Activated naive CD8-positive, alpha-beta T cell treated with anti-CD3 and anti-CD28 coated beads, Interleukin-2, amount 10 ng/mL, durations not matched to agents 7 days and 5 days (primary cell): ENCODE results near the gene EDN2. TPM values are rescaled to one million over a fixed set of nuclear protein-coding genes. Genes with fewer than 3 reads are reported as not detected.

Source experiments
- ATAC-seq: fragments of 150-1000 bp; cut with Tn5 transposase; one replicate; pipeline ENCODE4 v1.10.0; 2021; ENCODE audit warnings: low read depth, moderate library complexity
- POLR2A ChIA-PET: fragments of 350-600 bp; sonication (Branson Sonifier 250); formaldehyde crosslinking; loops from one replicate; lab custom pipeline; 2021; ENCODE audit warnings: antibody characterized with exemption; lab: Charles Lee
- DNase-seq: peaks from one replicate; pipeline ENCODE4 v3.0.0; 2021
- H3K27ac Mint-ChIP-seq: one replicate; pipeline ENCODE4 v1.8.0; 2022; ENCODE audit warnings: mild to moderate bottlenecking, mixed read lengths
- H3K27me3 Mint-ChIP-seq: one replicate; pipeline ENCODE4 v1.8.0; 2022; ENCODE audit warnings: mild to moderate bottlenecking, moderate library complexity, mixed read lengths
- H3K36me3 Mint-ChIP-seq: one replicate; pipeline ENCODE4 v1.8.0; 2021; ENCODE audit warnings: mild to moderate bottlenecking, mixed read lengths
- H3K4me1 Mint-ChIP-seq: one replicate; pipeline ENCODE4 v1.8.0; 2021; ENCODE audit warnings: mixed read lengths
- H3K4me3 Mint-ChIP-seq: one replicate; pipeline ENCODE4 v1.8.0; 2022; ENCODE audit warnings: mild to moderate bottlenecking, moderate library complexity, mixed read lengths
- H3K9me3 Mint-ChIP-seq: one replicate; pipeline ENCODE4 v1.8.0; 2021; ENCODE audit warnings: mixed read lengths
- total RNA-seq, 2 experiments: library from RNA; stranded (reverse); gene quantifications; one replicate each; pipeline ENCODE4 v1.2.3, GENCODE V29; 2021

The EDN2 gene
- total RNA-seq, 2 experiments from 2014 or later: not detected

DNA sequence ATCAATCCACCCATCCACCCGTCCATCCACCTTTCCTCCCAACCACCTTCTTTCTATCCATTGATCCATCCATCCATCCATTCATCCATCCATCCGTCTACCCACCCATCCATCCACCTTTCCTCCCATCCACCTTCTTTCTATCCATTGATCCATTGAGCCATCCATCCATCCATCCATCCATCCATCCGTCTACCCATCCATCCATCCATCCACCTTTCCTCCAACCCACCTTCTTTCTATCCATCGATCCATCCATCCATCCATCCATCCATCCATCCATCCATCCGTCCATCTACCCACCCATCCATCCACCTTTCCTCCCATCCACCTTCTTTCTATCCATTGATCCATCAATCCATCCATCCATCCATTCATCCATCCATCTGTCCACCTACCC, 5.1 kb upstream of the EDN2 start:
- H3K27ac Mint-ChIP-seq: no peak overlapping the region
- H3K4me3 Mint-ChIP-seq: no peak overlapping the region
- DNase-seq (no peak), ATAC-seq (no peak)
- peaks cover 19% of the 10 kb centered on the region for H3K27me3 Mint-ChIP-seq
- no peaks in the 10 kb centered on the region for H3K36me3 Mint-ChIP-seq
- peaks cover 3% of the 10 kb centered on the region for H3K4me1 Mint-ChIP-seq
- POLR2A ChIA-PET: no interaction called here
- H3K9me3 Mint-ChIP-seq: no peaks in the 10 kb centered on the region

DNA sequence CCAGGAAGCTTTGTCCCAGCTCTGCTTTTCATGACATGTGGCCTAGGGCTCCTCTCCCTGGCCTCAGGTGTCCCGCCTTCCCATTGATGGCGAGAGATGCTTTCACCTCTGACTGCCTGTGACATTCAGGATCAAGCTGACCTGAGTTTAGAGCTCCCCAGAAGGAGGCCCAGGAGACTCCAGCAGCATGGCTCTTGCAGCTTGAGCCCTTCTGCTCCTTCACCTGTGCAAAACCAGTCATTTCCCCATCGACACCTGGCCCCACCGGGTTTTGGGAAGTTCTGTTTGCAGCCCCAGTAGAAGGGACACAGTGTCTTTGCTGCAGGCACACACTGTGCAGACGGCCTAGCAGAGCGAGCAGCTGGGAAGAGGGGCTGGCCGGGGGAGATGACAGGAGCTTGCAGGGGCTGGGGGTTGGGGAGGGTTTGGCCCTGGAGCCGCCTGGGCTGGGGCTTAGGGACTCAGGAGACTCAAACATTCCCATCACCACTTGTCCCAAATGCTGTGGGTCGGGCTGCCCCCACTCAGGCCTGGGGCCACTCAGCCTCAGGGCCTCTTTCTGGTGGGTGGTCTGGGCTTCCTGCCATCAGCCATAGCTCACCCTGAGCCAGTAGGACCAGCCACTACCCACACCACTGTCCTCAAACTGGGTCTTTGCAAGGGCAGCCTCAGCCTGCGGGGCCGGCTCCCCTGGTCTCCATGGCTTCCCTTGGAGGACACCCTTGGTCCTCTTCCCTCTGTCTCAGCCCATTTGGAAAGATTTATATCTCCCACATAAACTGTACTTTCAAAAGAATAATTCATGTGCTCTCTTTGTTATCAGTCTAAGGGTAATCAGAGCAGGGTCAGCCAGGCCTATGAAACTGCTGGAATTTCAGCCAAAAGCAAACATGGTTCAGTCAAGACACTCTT, 3.8 kb upstream of the EDN2 start:
- Mint-ChIP-seq H3K4me3 (no peak overlapping the region), H3K27ac (no peak overlapping the region), H3K36me3 (no peaks in the 10 kb centered on the region), H3K27me3 (peaks cover 19% of the 10 kb centered on the region), H3K9me3 (no peaks in the 10 kb centered on the region), H3K4me1 (peaks cover 3% of the 10 kb centered on the region)
- DNase-seq (no peak), ATAC-seq (no peak)
- POLR2A ChIA-PET: no interaction called here

DNA sequence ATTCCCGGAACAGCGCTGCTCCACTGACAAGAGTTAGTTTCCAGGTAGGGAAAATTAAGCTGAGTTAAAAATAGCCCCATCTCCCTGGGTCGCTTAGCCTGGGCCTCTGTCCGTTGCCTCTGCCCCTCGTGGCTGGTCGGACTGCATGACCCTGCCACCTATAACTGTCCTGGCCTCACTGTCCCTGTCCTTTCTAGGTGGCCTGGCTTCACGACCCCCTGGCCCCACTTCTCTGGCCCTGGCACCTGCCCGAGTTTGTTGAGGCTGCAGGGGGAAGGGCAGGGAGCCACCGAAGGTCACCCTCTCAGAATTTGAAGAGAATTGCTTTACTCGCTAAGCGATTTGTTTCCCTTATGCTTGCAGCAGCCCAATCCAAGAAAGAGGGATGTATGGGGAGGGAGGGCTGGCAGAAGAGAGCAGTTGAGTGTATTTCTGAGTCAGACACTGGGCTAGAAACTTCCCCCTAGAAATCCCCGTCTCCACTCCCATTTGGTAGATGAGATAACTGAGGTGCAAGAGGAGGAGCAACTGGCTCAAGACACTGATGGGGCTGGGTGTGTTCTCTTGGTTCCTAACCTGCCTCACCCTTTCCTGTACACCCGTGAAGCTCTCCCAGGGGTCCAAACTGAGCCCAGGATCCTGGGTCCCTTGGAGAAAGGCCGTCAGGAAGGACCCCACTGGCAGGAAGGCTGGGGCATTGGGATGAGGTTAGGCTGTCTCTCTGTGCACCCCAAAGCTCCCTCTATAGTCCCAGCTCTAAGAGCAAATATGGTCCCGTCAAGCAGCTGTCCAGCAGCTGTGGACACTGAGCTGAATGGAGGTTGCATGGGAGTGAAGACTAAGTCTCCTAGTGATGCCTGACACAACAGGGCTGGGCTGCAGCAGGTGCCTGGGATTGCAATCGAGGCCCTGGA, 2.9 kb upstream of the EDN2 start:
- no peak overlapping the region for H3K4me3 Mint-ChIP-seq
- peaks cover 3% of the 10 kb centered on the region for H3K4me1 Mint-ChIP-seq
- POLR2A ChIA-PET: no interaction called here
- no peak for ATAC-seq
- DNase-seq: no peak
- peaks cover 19% of the 10 kb centered on the region for H3K27me3 Mint-ChIP-seq
- H3K27ac Mint-ChIP-seq: no peak overlapping the region
- no peaks in the 10 kb centered on the region for H3K9me3 Mint-ChIP-seq
- no peaks in the 10 kb centered on the region for H3K36me3 Mint-ChIP-seq

- no peak overlapping the region for H3K27ac Mint-ChIP-seq
- H3K27me3 Mint-ChIP-seq: peaks cover 19% of the 10 kb centered on the region
- ATAC-seq: no peak
- H3K36me3 Mint-ChIP-seq: no peaks in the 10 kb centered on the region
- POLR2A ChIA-PET: interaction anchor here (0.6 kb wide), 1 partner anchor 11 kb away, joined by 3 read pairs; no protein-coding TSS in a partner anchor
- H3K4me3 Mint-ChIP-seq: no peak overlapping the region
- H3K4me1 Mint-ChIP-seq: peaks cover 3% of the 10 kb centered on the region
- no peak for DNase-seq
- H3K9me3 Mint-ChIP-seq: no peaks in the 10 kb centered on the region
Observed at GRCh38 chr1:41486371-41487125, 2.1 kb upstream of the EDN2 start.

DNA sequence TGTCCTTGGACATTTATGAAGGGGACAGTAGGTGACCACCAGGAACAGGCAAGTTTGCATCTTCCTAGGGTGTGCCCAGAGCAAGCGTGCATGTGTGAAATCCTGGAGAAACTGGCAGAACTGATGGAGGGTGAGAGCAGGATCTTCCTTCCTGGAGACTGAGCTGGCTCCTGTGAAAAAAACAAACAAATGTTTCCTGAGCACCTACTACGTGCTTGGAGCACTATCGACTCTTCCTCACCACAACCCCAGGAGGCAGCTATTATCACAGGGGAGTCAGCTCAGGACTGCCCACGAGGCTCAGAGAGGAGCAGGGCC, 1.5 kb upstream of the EDN2 start:
- H3K27ac Mint-ChIP-seq: no peak overlapping the region
- H3K4me1 Mint-ChIP-seq: peaks cover 3% of the 10 kb centered on the region
- no peaks in the 10 kb centered on the region for H3K36me3 Mint-ChIP-seq
- H3K9me3 Mint-ChIP-seq: no peaks in the 10 kb centered on the region
- POLR2A ChIA-PET: no interaction called here
- H3K4me3 Mint-ChIP-seq: no peak overlapping the region
- DNase-seq (no peak), ATAC-seq (no peak)
- peaks cover 19% of the 10 kb centered on the region for H3K27me3 Mint-ChIP-seq

- Mint-ChIP-seq H3K27me3 (peaks cover 19% of the 10 kb centered on the region), H3K9me3 (no peaks in the 10 kb centered on the region), H3K27ac (no peak overlapping the region), H3K4me3 (no peak overlapping the region), H3K36me3 (no peaks in the 10 kb centered on the region), H3K4me1 (peaks cover 3% of the 10 kb centered on the region)
- no peak for DNase-seq
- POLR2A ChIA-PET: no interaction called here
- no peak for ATAC-seq
Observed at GRCh38 chr1:41485605-41486004, 1.1 kb upstream of the EDN2 start.

- DNase-seq (no peak), ATAC-seq (no peak)
- Mint-ChIP-seq H3K36me3 (no peaks in the 10 kb centered on the region), H3K4me1 (peaks cover 3% of the 10 kb centered on the region), H3K27me3 (peaks cover 17% of the 10 kb centered on the region), H3K27ac (no peak overlapping the region), H3K4me3 (no peak overlapping the region), H3K9me3 (no peaks in the 10 kb centered on the region)
- POLR2A ChIA-PET: no interaction called here
Observed at GRCh38 chr1:41483960-41484401, 502 bp downstream of the EDN2 start.

DNA sequence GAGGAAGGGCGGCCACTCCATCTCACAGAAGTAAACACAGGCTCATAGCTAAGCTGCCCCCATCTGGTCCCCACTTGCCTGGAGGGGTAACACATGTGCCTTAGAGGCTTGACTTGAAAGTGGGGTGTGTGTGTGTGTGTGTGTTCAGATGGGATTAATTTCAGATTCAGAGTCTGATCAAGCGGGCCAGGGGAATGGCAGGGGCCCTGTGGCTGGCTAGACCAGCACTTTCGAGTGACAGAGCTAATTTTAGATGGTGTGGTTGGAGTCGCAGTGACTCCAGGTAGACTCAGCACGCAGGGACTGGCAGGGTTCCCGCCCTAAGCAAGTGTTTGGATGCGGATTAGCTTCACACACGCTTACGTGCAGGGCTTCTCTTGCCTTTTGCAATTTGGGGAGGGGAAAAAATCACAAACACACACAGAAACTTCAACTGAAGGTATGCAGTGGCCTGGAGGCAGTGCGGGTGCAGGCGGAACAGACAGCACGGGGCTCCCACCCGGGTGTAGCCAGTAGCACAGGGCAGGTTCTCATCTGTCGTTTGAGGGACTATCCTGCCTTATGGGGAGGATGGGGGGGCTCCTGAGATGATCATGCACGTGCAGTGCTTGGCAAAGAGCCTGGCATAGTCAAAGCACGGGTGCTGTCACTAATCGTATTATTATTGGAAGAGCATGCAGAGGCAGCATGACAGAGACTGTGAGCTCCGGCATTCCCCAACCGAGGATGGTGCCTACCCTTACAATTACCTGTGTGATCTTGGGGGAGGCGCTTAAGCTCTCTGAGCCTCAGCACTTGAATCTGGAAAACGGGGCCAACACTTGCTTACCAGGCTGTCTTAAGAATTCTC, 1.3 kb downstream of the EDN2 start:
- no peaks in the 10 kb centered on the region for H3K36me3 Mint-ChIP-seq
- POLR2A ChIA-PET: no interaction called here
- ATAC-seq: no peak
- H3K27ac Mint-ChIP-seq: no peak overlapping the region
- no peaks in the 10 kb centered on the region for H3K9me3 Mint-ChIP-seq
- DNase-seq: no peak
- no peak overlapping the region for H3K4me3 Mint-ChIP-seq
- peaks cover 17% of the 10 kb centered on the region for H3K27me3 Mint-ChIP-seq
- peaks cover 3% of the 10 kb centered on the region for H3K4me1 Mint-ChIP-seq

DNA sequence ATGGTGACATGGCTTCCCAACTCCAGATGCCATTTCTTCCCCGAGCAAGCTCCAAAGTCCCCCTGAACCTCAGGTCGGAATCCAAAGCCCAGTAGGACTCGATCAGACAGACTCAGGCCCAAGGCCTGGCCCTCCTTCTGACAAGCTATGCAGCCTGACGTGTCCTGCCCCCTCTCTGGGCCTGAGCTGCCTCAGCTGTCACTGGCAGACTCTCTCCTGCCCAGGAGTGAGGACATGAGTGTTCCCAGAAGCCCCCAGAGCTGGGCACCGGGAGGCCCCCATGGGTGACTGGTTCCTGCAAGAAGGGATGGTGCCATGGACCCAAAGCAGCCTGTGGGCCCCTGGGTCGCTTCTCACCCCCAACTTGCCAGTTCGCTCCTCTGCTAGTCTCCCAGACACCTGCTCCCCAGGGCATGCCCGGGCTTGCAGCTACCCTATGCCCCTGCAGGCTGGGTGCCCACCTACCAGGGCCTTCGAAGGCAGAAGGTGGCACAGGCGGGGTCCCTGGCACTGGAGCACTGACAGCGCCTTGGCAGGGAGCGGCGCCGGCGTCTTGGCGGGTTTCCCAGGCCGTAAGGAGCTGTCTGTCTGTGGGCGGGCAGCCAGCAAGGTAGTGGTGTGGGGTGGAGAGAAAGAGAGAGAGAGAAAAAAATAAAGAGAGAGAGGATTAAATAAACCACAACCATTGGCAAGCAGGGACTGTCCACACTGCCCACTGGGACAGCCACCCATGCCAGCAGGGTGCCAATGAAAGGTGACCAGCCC, 2.3 kb downstream of the EDN2 start:
- no peak overlapping the region for H3K4me3 Mint-ChIP-seq
- peaks cover 16% of the 10 kb centered on the region for H3K27me3 Mint-ChIP-seq
- ATAC-seq (no peak), DNase-seq (no peak)
- peaks cover 5% of the 10 kb centered on the region for H3K4me1 Mint-ChIP-seq
- POLR2A ChIA-PET: no interaction called here
- H3K36me3 Mint-ChIP-seq: no peaks in the 10 kb centered on the region
- no peaks in the 10 kb centered on the region for H3K9me3 Mint-ChIP-seq
- no peak overlapping the region for H3K27ac Mint-ChIP-seq

DNA sequence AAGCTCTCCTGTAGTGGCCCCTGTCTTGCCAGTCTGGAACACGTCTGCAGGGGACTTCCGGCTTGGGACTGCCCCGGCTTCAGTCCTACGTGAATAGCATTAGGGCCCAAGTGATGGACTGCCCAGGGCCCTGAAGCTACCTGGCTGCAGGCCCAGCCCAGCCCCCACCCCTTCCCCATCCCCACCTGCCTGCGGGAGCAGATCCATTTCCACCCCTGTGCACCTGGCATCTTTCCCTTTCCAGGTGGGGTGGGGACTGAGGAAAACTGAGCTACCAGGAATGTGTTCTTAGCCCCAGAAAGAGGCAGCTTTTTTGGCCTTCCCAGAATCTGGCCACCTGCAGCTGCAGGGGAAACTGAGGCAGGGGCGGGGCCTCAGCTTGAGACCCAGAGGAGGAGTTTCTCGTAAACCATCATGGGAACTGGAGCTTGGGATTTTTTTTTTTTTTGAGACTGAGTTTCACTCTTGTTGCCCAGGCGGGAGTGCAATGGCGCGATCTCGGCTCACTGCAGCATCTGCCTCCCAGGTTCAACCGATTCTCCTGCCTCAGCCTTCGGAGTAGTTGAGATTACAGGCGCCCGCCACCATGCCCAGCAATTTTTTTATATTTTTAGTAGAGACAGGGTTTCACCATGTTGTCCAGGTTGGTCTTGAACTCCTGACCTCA, 3.2 kb downstream of the EDN2 start:
- ATAC-seq (no peak), DNase-seq (no peak)
- peaks cover 6% of the 10 kb centered on the region for H3K27me3 Mint-ChIP-seq
- no peaks in the 10 kb centered on the region for H3K36me3 Mint-ChIP-seq
- H3K4me1 Mint-ChIP-seq: peaks cover 2% of the 10 kb centered on the region
- H3K9me3 Mint-ChIP-seq: no peaks in the 10 kb centered on the region
- H3K4me3 Mint-ChIP-seq: no peak overlapping the region
- POLR2A ChIA-PET: no interaction called here
- H3K27ac Mint-ChIP-seq: no peak overlapping the region

DNA sequence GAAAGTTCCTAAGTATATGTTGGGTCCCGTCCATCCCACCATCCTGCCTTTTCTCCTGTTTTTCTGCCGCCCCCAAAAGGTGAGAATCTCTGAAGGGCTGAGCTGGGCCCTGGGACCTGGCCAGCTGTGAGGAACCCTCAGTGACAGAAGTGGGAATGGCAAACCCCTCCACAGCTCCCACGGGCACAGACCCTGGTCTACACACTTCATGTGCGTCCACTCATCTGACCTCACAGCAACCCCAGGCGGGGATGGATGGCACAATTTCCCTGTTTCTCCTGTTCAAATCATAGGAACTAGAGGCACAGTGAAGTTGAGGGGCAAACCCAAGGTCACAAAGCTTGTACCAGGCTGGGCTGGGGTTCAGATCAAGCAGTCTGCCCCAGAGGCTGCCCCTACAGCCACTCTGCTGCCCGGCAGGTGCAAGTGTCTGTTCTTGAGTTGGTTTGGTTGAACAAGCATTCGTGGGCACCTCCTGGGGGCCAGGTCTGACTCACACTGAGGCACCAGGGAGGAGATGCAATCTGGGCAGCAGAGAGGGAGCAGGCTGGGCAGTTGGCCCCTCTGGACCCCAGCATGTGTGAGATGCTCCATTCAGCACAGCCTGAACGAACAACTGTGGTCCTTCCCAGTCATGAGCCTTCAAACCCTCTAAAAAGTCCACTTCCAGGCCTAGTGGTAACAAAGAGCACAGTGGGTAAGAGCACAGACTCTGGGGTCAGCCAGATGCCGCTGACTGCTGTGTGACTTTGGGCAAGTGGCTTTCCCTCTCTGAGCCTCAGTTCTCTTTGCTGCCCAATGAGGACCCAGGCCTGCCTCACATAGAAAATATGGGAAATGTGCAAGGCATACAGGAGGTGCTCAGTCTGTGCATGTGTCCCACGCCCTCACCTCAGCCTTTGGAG, 4.0 kb downstream of the EDN2 start:
- POLR2A ChIA-PET: no interaction called here
- Mint-ChIP-seq H3K4me3 (no peak overlapping the region), H3K4me1 (peaks cover 2% of the 10 kb centered on the region), H3K27me3 (peaks cover 3% of the 10 kb centered on the region), H3K27ac (no peak overlapping the region), H3K9me3 (no peaks in the 10 kb centered on the region), H3K36me3 (no peaks in the 10 kb centered on the region)
- no peak for DNase-seq
- no peak for ATAC-seq
